C4-2B (cell line): Measurements from ENCODE around the gene PCDHGA8.
"Not testable (repeated sequence)": the region's sequence is repeated elsewhere in the genome, so short reads cannot be mapped to it uniquely, and the experiment has no call there.

Experiments used
- H3K27ac ChIP-seq: fragments of 450-650 bp; 2 replicates; pipeline ENCODE4 v1.5.1; 2017
- CTCF ChIP-seq: fragments of 450-650 bp; conservative IDR thresholded peaks from 2 replicates; pipeline ENCODE4 v1.5.1; 2017; ENCODE audit warnings: mild to moderate bottlenecking
- ZFX ChIP-seq: fragments of 450-650 bp; IDR thresholded peaks from 2 replicates; pipeline ENCODE4 v1.6.1; 2017

Gene PCDHGA8

DNA sequence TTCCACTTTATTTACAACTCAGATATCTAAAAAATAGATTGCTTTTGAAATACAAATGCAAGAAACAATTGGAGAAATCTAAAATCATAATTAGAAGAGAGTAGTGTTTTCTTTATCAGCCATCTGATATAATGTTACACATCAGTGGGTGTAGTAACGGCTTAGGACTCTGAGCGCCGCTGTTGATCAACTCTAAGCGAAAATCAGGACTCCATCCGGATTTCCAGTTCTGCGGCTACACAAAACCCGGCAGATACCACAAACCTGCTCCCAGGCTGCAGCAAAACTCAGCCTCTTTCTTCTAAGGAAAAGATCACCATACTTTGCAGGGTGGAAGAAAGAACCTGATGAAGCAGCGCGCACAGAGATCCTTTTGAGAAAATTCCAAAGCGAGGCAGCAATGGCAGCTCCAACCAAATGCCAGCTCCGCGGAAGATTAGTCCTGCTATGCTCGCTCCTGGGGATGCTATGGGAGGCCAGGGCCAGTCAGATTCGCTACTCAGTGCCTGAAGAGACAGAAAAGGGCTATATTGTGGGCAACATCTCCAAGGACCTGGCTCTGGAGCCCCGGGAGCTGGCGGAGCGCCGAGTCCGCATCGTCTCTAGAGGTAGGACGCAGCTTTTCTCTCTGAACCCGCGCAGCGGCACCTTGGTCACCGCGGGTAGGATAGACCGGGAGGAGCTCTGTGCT, 10.3 kb downstream of the PCDHGA8 start, which contains the start of gene PCDHGA9:
PCDHGA9 (plus strand) TSS at position 226 of the 691 bp plus-strand sequence; CDS start at position 401, 175 bp downstream.
- TF ChIP-seq ZFX (no peak), CTCF (peak; percentile 80)
- H3K27ac ChIP-seq, result no peak within 1 kb of the TSS

- no peak overlapping the region for H3K27ac ChIP-seq
- no peak for TF ChIP-seq ZFX
- no peak for TF ChIP-seq CTCF
Observed at GRCh38 chr5:141403387-141403786, 11.0 kb downstream of the PCDHGA8 start.

GRCh38 chr5:141407790-141408505, 15.5 kb downstream of the PCDHGA8 start, which contains the start of gene PCDHGB6:
Gene PCDHGB6 (plus strand): TSS chr5:141408021. CDS start chr5:141408203, 182 bp downstream.
- peak; percentile 78 for TF ChIP-seq CTCF
- H3K27ac ChIP-seq, result not testable (repeated sequence)

GRCh38 chr5:141409598-141410306, 17.3 kb downstream of the PCDHGA8 start:
- H3K27ac ChIP-seq, result no peak overlapping the region
- TF ChIP-seq ZFX, result no peak
- no peak for TF ChIP-seq CTCF

DNA sequence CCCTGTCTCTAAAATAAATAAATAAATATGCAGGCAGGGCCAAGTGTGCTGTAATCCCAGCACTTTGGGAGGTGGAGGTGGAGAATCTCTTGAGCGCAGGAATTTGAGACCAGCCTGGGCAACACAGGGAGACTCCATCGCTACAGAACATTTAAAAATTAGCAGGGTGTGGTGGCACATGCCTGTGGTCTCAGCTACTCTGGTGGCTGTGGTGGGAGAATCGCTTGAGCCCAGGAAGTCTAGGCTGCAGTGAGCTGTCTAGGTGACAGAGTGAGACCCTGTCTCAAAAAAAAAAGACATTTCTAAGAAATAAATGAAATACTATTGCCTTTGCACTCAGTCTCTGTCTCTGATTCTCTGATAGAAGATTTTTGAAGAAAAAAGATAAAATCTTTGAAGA, 19.1 kb downstream of the PCDHGA8 start:
- TF ChIP-seq CTCF (no peak), ZFX (no peak)
- H3K27ac ChIP-seq, result no peak overlapping the region

GRCh38 chr5:141412854-141413539, 20.6 kb downstream of the PCDHGA8 start, which contains the start of gene PCDHGA10:
Gene PCDHGA10 (plus strand): TSS chr5:141412987. CDS start chr5:141413176, 189 bp downstream.
- TF ChIP-seq ZFX (no peak), CTCF (peak; percentile 88)
- H3K27ac ChIP-seq, result no peak within 1 kb of the TSS
